HCT116 (cell line): Measurements from ENCODE around the gene EPHA6. TPM values are rescaled to one million over a fixed set of nuclear protein-coding genes. Genes with fewer than 3 reads are reported as not detected.

Experiments
- ATAC-seq: fragments of 200-7000 bp; cut with Tn5 transposase; 2 replicates; pipeline ENCODE4 v1.9.1; 2020; ENCODE audit warnings: mild to moderate bottlenecking, moderate library complexity
- BruUV-seq: library from RNA; stranded (reverse); fragments of 400-500 nt; replicated peaks from 2 replicates; lab custom pipeline; 2021; lab: Mats Ljungman, UMichigan
- CTCF ChIA-PET: fragments of 300-600 bp; sonication (Branson Sonifier 250); formaldehyde crosslinking; loops from one replicate; lab custom pipeline; 2021; ENCODE audit warnings: antibody characterized with exemption; lab: Charles Lee
- POLR2A ChIA-PET: fragments of 300-600, 350-600 bp; sonication (Branson Sonifier 250); formaldehyde crosslinking; loops from one replicate; lab custom pipeline; 2021; ENCODE audit warnings: antibody characterized with exemption; lab: Charles Lee
- RAD21 ChIA-PET, 2 experiments: fragments of 300-600 bp; sonication (Branson Sonifier 250); formaldehyde crosslinking; loops; one replicate each; lab custom pipeline; 2023; ENCODE audit warnings: low total read pairs in 2 of 2; ENCODE audit not compliant: uncharacterized antibody in 2 of 2, unreplicated experiment in 2 of 2, low non-redundant PET in 1 of 2; lab: Charles Lee
- DNase-seq: peaks from one replicate; pipeline ENCODE4 v3.0.0-alpha.2; 2010; ENCODE audit warnings: low read depth, low spot score
- H2AFZ ChIP-seq: fragments of 200-600 bp; shearing (Covaris generic), sonication (generic); 2 replicates; pipeline ENCODE4 v1.6.1; 2017; ENCODE audit warnings: low read depth, mixed run types, mixed read lengths, antibody characterized with exemption, low read length; ENCODE audit not compliant: poor library complexity, severe bottlenecking
- H3K27ac ChIP-seq: 2 replicates; pipeline ENCODE4 v1.5.1; 2012; ENCODE audit warnings: low read depth, low read length
- H3K27me3 ChIP-seq: fragments of 200-600 bp; sonication (generic); 2 replicates; pipeline ENCODE4 v1.6.1; 2016; ENCODE audit warnings: mixed run types, low read length, mixed read lengths; ENCODE audit not compliant: insufficient read depth
- H3K36me3 ChIP-seq, 2 experiments: fragments of 200-500 bp in 1 of 2; fragments of 200-600 bp in 1 of 2; sonication (Bioruptor generic) in 1 of 2; sonication (generic) in 1 of 2; 2 replicates each; pipeline versions ENCODE4 v1.5.1 to v1.6.1; 2014 to 2016; ENCODE audit warnings: low read length in 2 of 2, inconsistent platforms in 1 of 2, mixed read lengths in 1 of 2, mixed run types in 1 of 2; ENCODE audit not compliant: insufficient read depth in 2 of 2, control insufficient read depth in 1 of 2
- H3K4me1 ChIP-seq, 2 experiments: fragments of 200-600 bp in 1 of 2; sonication (generic) in 1 of 2; 2 replicates each; pipeline versions ENCODE4 v1.5.1 to v1.6.1; 2012 to 2017; ENCODE audit warnings: low read length in 2 of 2, inconsistent platforms in 1 of 2, mild to moderate bottlenecking in 1 of 2, mixed read lengths in 1 of 2, mixed run types in 1 of 2, moderate library complexity in 1 of 2; ENCODE audit not compliant: insufficient read depth in 2 of 2, control insufficient read depth in 1 of 2
- H3K4me2 ChIP-seq: fragments of 200-600 bp; sonication (generic); 2 replicates; pipeline ENCODE4 v1.6.1; 2017; ENCODE audit warnings: mixed run types, low read length, mixed read lengths
- H3K4me3 ChIP-seq, 2 experiments: fragments of 200-600 bp in 1 of 2; sonication (generic) in 1 of 2; replicated peaks in 1 of 2; 2 replicates each; pipeline ENCODE4 v1.5.1; 2011 to 2016; ENCODE audit warnings: low read length in 2 of 2, control low read depth in 1 of 2, low read depth in 1 of 2, mild to moderate bottlenecking in 1 of 2, mixed read lengths in 1 of 2, mixed run types in 1 of 2
- H3K79me2 ChIP-seq: fragments of 200-600 bp; sonication (generic); 2 replicates; pipeline ENCODE4 v1.6.1; 2017; ENCODE audit warnings: mild to moderate bottlenecking, mixed run types, low read length, moderate library complexity, mixed read lengths; ENCODE audit not compliant: insufficient read depth
- H3K9ac ChIP-seq: fragments of 200-600 bp; sonication (generic); 2 replicates; pipeline ENCODE4 v1.6.1; 2016; ENCODE audit warnings: low read length, mixed read lengths
- H3K9me2 ChIP-seq: fragments of 200-600 bp; sonication (generic), shearing (Covaris generic); 2 replicates; pipeline ENCODE4 v1.6.1; 2017; ENCODE audit warnings: mixed run types, mild to moderate bottlenecking, moderate library complexity; ENCODE audit not compliant: insufficient read depth
- H3K9me3 ChIP-seq, 2 experiments: fragments of 200-500 bp in 1 of 2; fragments of 200-600 bp in 1 of 2; sonication (Bioruptor generic) in 1 of 2; sonication (generic) in 1 of 2; 2 replicates each; pipeline ENCODE4 v1.6.1; 2014 to 2017; ENCODE audit warnings: low read length in 2 of 2, mixed read lengths in 2 of 2, inconsistent platforms in 1 of 2, low read depth in 1 of 2, mild to moderate bottlenecking in 1 of 2, mixed run types in 1 of 2, moderate library complexity in 1 of 2; ENCODE audit not compliant: control insufficient read depth in 1 of 2, insufficient read depth in 1 of 2
- H4K20me1 ChIP-seq: fragments of 200-600 bp; sonication (generic), shearing (Covaris generic); 2 replicates; pipeline ENCODE4 v1.6.1; 2017; ENCODE audit warnings: mixed run types, mild to moderate bottlenecking, moderate library complexity; ENCODE audit not compliant: insufficient read depth
- ATF3 ChIP-seq: IDR thresholded peaks from 2 replicates; pipeline ENCODE4 v1.6.1; 2012
- CBX3 ChIP-seq: IDR thresholded peaks from 2 replicates; pipeline ENCODE4 v1.6.1; 2012; ENCODE audit warnings: low read depth
- CEBPB ChIP-seq: IDR thresholded peaks from 2 replicates; pipeline ENCODE4 v1.6.1; 2012; ENCODE audit warnings: low read depth
- EGR1 ChIP-seq: IDR thresholded peaks from 2 replicates; pipeline ENCODE4 v1.6.1; 2012; ENCODE audit warnings: low read depth
- ELF1 ChIP-seq: IDR thresholded peaks from 2 replicates; pipeline ENCODE4 v1.6.1; 2012; ENCODE audit warnings: low read depth, borderline replicate concordance
- EZH2phosphoT487 ChIP-seq: fragments of 200-600 bp; IDR thresholded peaks from 2 replicates; pipeline ENCODE4 v1.6.1; 2018; ENCODE audit warnings: antibody characterized with exemption, borderline replicate concordance
- FOSL1 ChIP-seq: IDR thresholded peaks from 2 replicates; pipeline ENCODE4 v1.6.1; 2012; ENCODE audit warnings: low read depth
- JUND ChIP-seq: IDR thresholded peaks from 2 replicates; pipeline ENCODE4 v1.6.1; 2012
- MAX ChIP-seq: IDR thresholded peaks from 2 replicates; pipeline ENCODE4 v1.6.1; 2012
- POLR2A ChIP-seq: IDR thresholded peaks from 2 replicates; pipeline ENCODE4 v1.7.0; 2011; ENCODE audit warnings: borderline replicate concordance; ENCODE audit not compliant: insufficient read depth, insufficient read length; ENCODE audit errors: extremely low read depth
- POLR2AphosphoS5 ChIP-seq: IDR thresholded peaks from 2 replicates; pipeline ENCODE4 v1.6.1; 2011; ENCODE audit warnings: mild to moderate bottlenecking, low read depth, low read length, moderate library complexity
- RAD21 ChIP-seq: IDR thresholded peaks from 2 replicates; pipeline ENCODE4 v1.6.1; 2012; ENCODE audit warnings: low read depth, mild to moderate bottlenecking
- REST ChIP-seq: IDR thresholded peaks from 2 replicates; pipeline ENCODE4 v1.6.1; 2012; ENCODE audit warnings: low read depth
- SIN3A ChIP-seq: IDR thresholded peaks from 2 replicates; pipeline ENCODE4 v1.6.1; 2012; ENCODE audit warnings: low read depth
- SP1 ChIP-seq: IDR thresholded peaks from 2 replicates; pipeline ENCODE4 v1.6.1; 2012; ENCODE audit warnings: low read depth
- SRF ChIP-seq: IDR thresholded peaks from 2 replicates; pipeline ENCODE4 v1.6.1; 2012; ENCODE audit warnings: low read depth
- YY1 ChIP-seq: IDR thresholded peaks from 2 replicates; pipeline ENCODE4 v1.6.1; 2011; ENCODE audit warnings: low read length, low read depth, moderate library complexity, mild to moderate bottlenecking; ENCODE audit not compliant: insufficient replicate concordance; ENCODE audit errors: extremely low read depth
- ZBTB33 ChIP-seq: IDR thresholded peaks from 2 replicates; pipeline ENCODE4 v1.6.1; 2011; ENCODE audit warnings: mild to moderate bottlenecking, low read length, moderate library complexity; ENCODE audit not compliant: insufficient replicate concordance; ENCODE audit errors: extremely low read depth
- ZFX ChIP-seq: fragments of 450-650 bp; IDR thresholded peaks from 2 replicates; pipeline ENCODE4 v1.6.1; 2017
- ZNF274 ChIP-seq: fragments of 200-500 bp; sonication (Bioruptor generic); IDR thresholded peaks from 2 replicates; pipeline ENCODE4 v1.6.1; 2014; ENCODE audit warnings: mild to moderate bottlenecking, low read depth, low read length, inconsistent platforms
- intact Hi-C: fragments of 100-400 bp; cut with micrococcal nuclease; formaldehyde crosslinking; loops from 2 replicates; pipeline ENCODE4 v1.10.0; 2022
- total RNA-seq: library from RNA; stranded (reverse); gene quantifications from one replicate; pipeline ENCODE4 v1.2.1, GENCODE V29; 2021; ENCODE audit not compliant: unreplicated experiment

The EPHA6 gene
- total RNA-seq, 1 experiment from 2014 or later, result not detected

GRCh38 chr3:97479740-97480139, 665.3 kb downstream of the EPHA6 start:
- ATAC-seq, result no peak
- no peaks in the 10 kb centered on the region; the same call in 1 of the 2 replicates for H4K20me1 ChIP-seq
- no peak overlapping the region for H3K9ac ChIP-seq
- H3K27ac ChIP-seq, result no peak overlapping the region
- H3K9me2 ChIP-seq, result no peaks in the 10 kb centered on the region
- no peaks in the 10 kb centered on the region for H3K27me3 ChIP-seq
- BruUV-seq, result no TSS peak
- ChIA-PET RAD21 (no interaction called here), POLR2A (no interaction called here)
- no peak overlapping the region for H3K4me2 ChIP-seq
- peaks cover 0 to 4% of the 10 kb centered on the region in 2 experiments; a peak in 1 of 4 replicates for H3K9me3 ChIP-seq
- H3K4me3 ChIP-seq, result no peak overlapping the region
- H3K79me2 ChIP-seq, result no peaks in the 10 kb centered on the region
- no peaks in the 10 kb centered on the region for H3K4me1 ChIP-seq
- intact Hi-C loops, result no loop called here
- no peak for TF ChIP-seq SIN3A
- no peak for TF ChIP-seq EZH2phosphoT487
- TF ChIP-seq ZFX, result no peak
- TF ChIP-seq MAX, result no peak
- TF ChIP-seq REST, result no peak
- TF ChIP-seq YY1, result no peak
- TF ChIP-seq JUND, result no peak
- TF ChIP-seq POLR2A, result no peak
- TF ChIP-seq SP1, result no peak
- TF ChIP-seq ZNF274, result no peak
- TF ChIP-seq POLR2AphosphoS5, result no peak
- no peak for TF ChIP-seq EGR1
- TF ChIP-seq CEBPB, result no peak
- TF ChIP-seq FOSL1, result no peak
- TF ChIP-seq ATF3, result no peak
- no peak for TF ChIP-seq CBX3
- no peak for TF ChIP-seq ELF1
- no peak for TF ChIP-seq SRF
- no peak for TF ChIP-seq RAD21
- TF ChIP-seq ZBTB33, result no peak
- TF ChIP-seq, all 23 proteins: peak for 0
- CTCF ChIA-PET, result no interaction called here
- Histone ChIP-seq H3K36me3 (no peaks in the 10 kb centered on the region), H2AFZ (no peak overlapping the region)
- no peak for DNase-seq
